ENCODE results near the gene URAD. TPM values are rescaled to one million over a fixed set of nuclear protein-coding genes. Genes with fewer than 3 reads are reported as not detected.

URAD gene
- total RNA-seq (2022; extraction: Qiagen RNA extraction): not detected in 5 replicates

GRCh38 chr13:27988520-27988919 is at the start of gene URAD:
Gene URAD (minus strand): TSS chr13:27988693. CDS start chr13:27988637, 56 bp downstream.

GRCh38 chr13:27969082-27969865 is 19.2 kb downstream of the URAD start, which contains the start of gene CDX2:
Gene CDX2 (minus strand): TSS chr13:27969315. CDS start chr13:27969006, 309 bp downstream.

Other genes with a start within 250 kb of the URAD start
- not detected in 5 replicates for gene GSX1, start 196.2 kb downstream of the URAD start, total RNA-seq (2022; extraction: Qiagen RNA extraction)
- 0.04 to 0.09 TPM (median 0.06 TPM) in 4 of 5 replicates, not detected in the other for gene PDX1, start 68.7 kb downstream of the URAD start, total RNA-seq (2022; extraction: Qiagen RNA extraction)
- 0.70 to 1.4 TPM (median 1.1 TPM) in 5 replicates for gene CDX2, start 19.4 kb downstream of the URAD start, total RNA-seq (2022; extraction: Qiagen RNA extraction)
- gene FLT3, start 111.9 kb upstream of the URAD start, total RNA-seq (2022; extraction: Qiagen RNA extraction): 0.03 TPM in 1 of 5 replicates, not detected in the others
- gene PAN3, start 149.9 kb upstream of the URAD start, total RNA-seq (2022; extraction: Qiagen RNA extraction): 6.7 to 8.8 TPM (median 8.1 TPM) in 5 replicates

Measured in A549 treated with CORT108297 at 1 μM for 4 hours (cell line).